ENCODE data around the gene SEC23B. TPM values are rescaled to one million over a fixed set of nuclear protein-coding genes. Genes with fewer than 3 reads are reported as not detected.

Gene SEC23B
- total and polyA plus RNA-seq, 2 of the 13 experiments (the other 11 are each of a cell fraction or from before 2014, with no cell fraction given), result 114 to 120 TPM

DNA sequence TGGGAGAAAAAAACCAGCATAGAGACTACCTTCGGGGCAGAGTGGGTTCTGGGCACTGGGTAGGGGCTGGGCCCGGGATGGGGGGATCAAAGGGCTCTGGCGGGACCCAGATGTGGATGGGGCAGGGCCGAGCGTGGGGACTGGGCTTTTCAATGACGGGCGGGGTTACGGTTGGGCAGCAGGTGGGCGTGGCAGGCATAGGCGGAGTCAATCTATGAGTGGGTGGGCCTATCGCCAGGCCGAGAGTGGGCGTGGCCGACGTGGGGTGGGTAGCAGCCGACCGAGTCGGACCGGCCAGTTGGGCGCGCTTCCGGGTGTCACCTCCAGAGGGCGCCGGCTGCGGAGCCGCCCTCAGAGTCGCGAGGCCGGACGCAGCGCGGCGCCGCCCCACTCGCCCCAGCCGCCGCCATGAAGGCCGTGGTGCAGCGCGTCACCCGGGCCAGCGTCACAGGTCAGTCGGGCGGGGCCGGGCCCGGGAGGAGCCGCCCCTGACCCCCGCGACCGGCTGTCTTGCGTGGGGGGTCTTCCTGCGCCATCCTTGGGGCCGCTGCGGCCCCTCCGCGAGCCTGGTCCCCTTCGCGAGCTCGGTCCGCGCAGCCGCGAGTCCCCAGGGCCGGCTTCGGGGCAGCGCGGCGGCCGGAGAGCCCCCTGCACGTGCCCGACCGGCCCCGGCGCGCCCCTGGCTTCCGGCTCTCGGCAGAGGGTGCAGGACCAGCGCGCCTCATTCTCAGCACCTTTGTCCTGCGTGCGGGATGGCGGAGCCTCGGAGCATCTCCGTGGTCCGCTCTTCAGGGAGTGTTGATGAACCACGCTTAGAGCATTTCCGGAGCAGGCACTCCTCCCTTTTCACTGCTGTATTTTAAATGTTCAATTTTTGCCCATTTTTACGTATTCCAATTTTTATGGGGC, 80.2 kb downstream of the SEC23B start, which contains the start of gene DTD1:
TSS of gene DTD1 (plus strand) at position 390 of the 909 bp plus-strand sequence. CDS start at position 409, 19 bp downstream.
- no TSS peak for BruUV-seq (replicated peaks)
- H3K27me3 ChIP-seq (ENCODE audit: control insufficient read depth in 1 of 2, insufficient read depth in 2 of 2, low read length in 2 of 2), result no peaks in the 10 kb centered on the region
- in situ Hi-C loops (cut with HindIII; ENCODE audit: extremely low pct_ligation_motif_present, low pct_unique_long_range_greater_than_20kb) (no loop called here), intact Hi-C loops (cut with micrococcal nuclease; ENCODE audit: unreplicated experiment) (loop anchor here (5.0 kb wide), 2 partner anchors 121 to 204 kb away; partner anchors contain the start of genes DZANK1 and POLR3F)
- peak within 1 kb of the TSS; percentile 74 for H3K9ac ChIP-seq (ENCODE audit: insufficient read depth, low read depth, low read length)
- ChIA-PET POLR2A (interaction anchor here (0.9 to 1.5 kb wide), 3 partner anchors 24 to 121 kb away, joined by 4 to 6 read pairs (median 5); partner anchors contain the start of genes DZANK1, POLR3F and SEC23B), CTCF (ENCODE audit: low intra/inter-chr PET ratio, low total read pairs) (no interaction called here)
- H3K79me2 ChIP-seq (ENCODE audit: insufficient read depth, low read length), result peaks cover 4% of the 10 kb centered on the region
- ATAC-seq (peak; percentile 90), DNase-seq (ENCODE audit: low spot score) (peak; percentile 84), FAIRE-seq (no peak)
- H3K4me2 ChIP-seq (ENCODE audit: low read depth, low read length), result peak within 1 kb of the TSS; percentile 95
- 1% methylated on average over 28 of the region's 88 CpGs for WGBS (ENCODE audit: low lambda C conversion rate)
- H3K27ac ChIP-seq (ENCODE audit: extremely low read length, insufficient read depth, low read length), result peak within 1 kb of the TSS; percentile 36
- no peaks in the 10 kb centered on the region for H4K20me1 ChIP-seq (ENCODE audit: insufficient read depth, low read length)
- peak within 1 kb of the TSS; percentile 74 for H2AFZ ChIP-seq (ENCODE audit: low read length)
- peaks cover 50% of the 10 kb centered on the region for H3K4me1 ChIP-seq (ENCODE audit: insufficient read depth, low read length)
- H3K4me3 ChIP-seq (replicated peaks in 1 of 3; ENCODE audit: insufficient read depth in 1 of 3, low read depth in 2 of 3, low read length in 3 of 3), result peak within 1 kb of the TSS; percentile 67 to 80 (median 80)
- no peaks in the 10 kb centered on the region for H3K36me3 ChIP-seq (replicated peaks in 1 of 2; ENCODE audit: control insufficient read depth in 1 of 2, insufficient read depth in 2 of 2, low read length in 2 of 2)
- H3K9me3 ChIP-seq (ENCODE audit: low read length), result no peaks in the 10 kb centered on the region
- TF ChIP-seq ZNF615 (CRISPR knock-in tag; IDR thresholded peaks at IDR 0.05; ENCODE audit: borderline replicate concordance) (no peak), EZH2 (conservative IDR thresholded peaks at IDR 0.05; ENCODE audit: low read depth, low read length) (no peak), ZNF646 (CRISPR knock-in tag; IDR thresholded peaks at IDR 0.05) (no peak), BCLAF1 (IDR thresholded peaks at IDR 0.05) (no peak), ZNF431 (CRISPR knock-in tag; IDR thresholded peaks at IDR 0.05; ENCODE audit: borderline replicate concordance, low read depth) (no peak; the same call in 1 of the 2 replicates), SIX4 (CRISPR knock-in tag; IDR thresholded peaks at IDR 0.05) (no peak), KDM1A (CRISPR knock-in tag; IDR thresholded peaks at IDR 0.05) (no peak), MIER3 (CRISPR knock-in tag; IDR thresholded peaks at IDR 0.05; ENCODE audit: borderline replicate concordance) (no peak), FOSL2 (CRISPR knock-in tag; IDR thresholded peaks at IDR 0.05) (peak; percentile 16; the same call in 1 of the 2 replicates), ZFAT (CRISPR knock-in tag; conservative IDR thresholded peaks at IDR 0.05) (peak; percentile 84), ZBTB7A (CRISPR knock-in tag; IDR thresholded peaks at IDR 0.05) (no peak; the same call in 1 of the 2 replicates)
